HepG2 (cell line): Measurements from ENCODE around the gene SMCO4. TPM values are rescaled to one million over a fixed set of nuclear protein-coding genes. Genes with fewer than 3 reads are reported as not detected.

Experiments
- ATAC-seq: fragments of 200-7000 bp; cut with Tn5 transposase; 3 replicates; pipeline ENCODE4 v1.9.1; 2020; ENCODE audit warnings: mild to moderate bottlenecking, moderate library complexity
- BruUV-seq: library from RNA; stranded (reverse); fragments of 400-500 nt; replicated peaks from 2 replicates; lab custom pipeline; 2021; lab: Mats Ljungman, UMichigan
- CTCF ChIA-PET: fragments of 300-600 bp; formaldehyde crosslinking; extraction: SDS; loops from one replicate; lab custom pipeline; 2021; ENCODE audit warnings: low total read pairs, inconsistent platforms, low intra/inter-chr PET ratio; lab: Yijun Ruan, JAX
- POLR2A ChIA-PET: fragments of 350-600 bp; sonication (Branson Sonifier 250); formaldehyde crosslinking; loops from one replicate; lab custom pipeline; 2020; ENCODE audit warnings: antibody characterized with exemption, inconsistent platforms; lab: Yijun Ruan, JAX
- DNase-seq: peaks from one replicate; pipeline ENCODE4 v3.0.0-alpha.2; 2015; ENCODE audit warnings: low spot score
- FAIRE-seq: peaks from 3 replicates; lab custom pipeline; 2011; peaks lifted over from hg19 to GRCh38; lab: Jason Lieb, UNC
- H2AFZ ChIP-seq: one replicate; pipeline ENCODE4 v1.6.1; 2011; ENCODE audit warnings: low read length, inconsistent platforms
- H3K27ac ChIP-seq: fragments of 300-600 bp; 3 replicates; pipeline ENCODE4 v1.8.0; 2011; ENCODE audit warnings: mixed run types, mild to moderate bottlenecking, mixed read lengths, low read length, inconsistent platforms; ENCODE audit not compliant: insufficient read depth; ENCODE audit errors: extremely low read length
- H3K27me3 ChIP-seq, 2 experiments: fragments of 200-600 bp in 1 of 2; 2 replicates in 1 of 2; 3 replicates in 1 of 2; pipeline versions ENCODE4 v1.6.0 to v1.8.0; 2011; ENCODE audit warnings: low read length in 2 of 2, mild to moderate bottlenecking in 2 of 2, moderate library complexity in 2 of 2, inconsistent platforms in 1 of 2; ENCODE audit not compliant: insufficient read depth in 2 of 2, control insufficient read depth in 1 of 2
- H3K36me3 ChIP-seq, 2 experiments: fragments of 200-600 bp in 1 of 2; replicated peaks in 1 of 2; 2 replicates in 1 of 2; 3 replicates in 1 of 2; pipeline versions ENCODE4 v1.5.1 to v1.8.0; 2011; ENCODE audit warnings: low read length in 2 of 2, inconsistent platforms in 1 of 2; ENCODE audit not compliant: insufficient read depth in 2 of 2, control insufficient read depth in 1 of 2
- H3K4me1 ChIP-seq: 2 replicates; pipeline ENCODE4 v1.5.1; 2012; ENCODE audit warnings: low read length, inconsistent platforms; ENCODE audit not compliant: insufficient read depth
- H3K4me2 ChIP-seq: 2 replicates; pipeline ENCODE4 v1.6.0; 2011; ENCODE audit warnings: low read depth, low read length, inconsistent platforms
- H3K4me3 ChIP-seq, 3 experiments: fragments of 200-600 bp in 1 of 3; sonication (generic), shearing (Covaris generic) in 1 of 3; replicated peaks in 1 of 3; 2 replicates each; pipeline ENCODE4 v1.5.1; 2011 to 2016; ENCODE audit warnings: low read length in 3 of 3, inconsistent platforms in 2 of 3, low read depth in 2 of 3, mild to moderate bottlenecking in 2 of 3, control low read depth in 1 of 3, mixed read lengths in 1 of 3; ENCODE audit not compliant: insufficient read depth in 1 of 3
- H3K79me2 ChIP-seq: one replicate; pipeline ENCODE4 v1.6.1; 2011; ENCODE audit warnings: low read length, inconsistent platforms; ENCODE audit not compliant: insufficient read depth
- H3K9ac ChIP-seq: 2 replicates; pipeline ENCODE4 v1.6.0; 2011; ENCODE audit warnings: mild to moderate bottlenecking, low read depth, low read length, inconsistent platforms; ENCODE audit not compliant: insufficient read depth
- H3K9me3 ChIP-seq: 2 replicates; pipeline ENCODE4 v1.5.1; 2012; ENCODE audit warnings: mild to moderate bottlenecking, low read length
- H4K20me1 ChIP-seq: 2 replicates; pipeline ENCODE4 v1.6.0; 2011; ENCODE audit warnings: inconsistent platforms, mild to moderate bottlenecking, low read length, moderate library complexity; ENCODE audit not compliant: insufficient read depth
- ARID5B ChIP-seq: IDR thresholded peaks from 2 replicates; pipeline ENCODE4 v1.4.0; 2020; ENCODE audit warnings: mild to moderate bottlenecking, missing genetic modification reagents
- BCL6 ChIP-seq: IDR thresholded peaks from 2 replicates; pipeline ENCODE4 v1.6.1; 2016; ENCODE audit warnings: missing genetic modification reagents, missing compliant biosample characterization
- CEBPG ChIP-seq: IDR thresholded peaks from 2 replicates; pipeline ENCODE4 v1.6.1; 2016
- EHMT2 ChIP-seq: fragments of 200-600 bp; sonication (generic); IDR thresholded peaks from 2 replicates; pipeline ENCODE4 v1.7.0; 2017; ENCODE audit warnings: antibody characterized with exemption, low read depth, low read length, borderline replicate concordance
- ETV6 ChIP-seq: sonication (generic); formaldehyde crosslinking; conservative IDR thresholded peaks from 2 replicates; pipeline ENCODE4 v1.4.0; 2020; ENCODE audit warnings: missing genetic modification reagents
- HIC2 ChIP-seq: sonication (generic); formaldehyde crosslinking; IDR thresholded peaks from 2 replicates; pipeline ENCODE4 v1.9.0; 2022; ENCODE audit warnings: low read depth, missing genetic modification reagents
- HOXA7 ChIP-seq: sonication (generic); formaldehyde crosslinking; IDR thresholded peaks from 2 replicates; pipeline ENCODE4 v1.8.1; 2022; ENCODE audit warnings: mild to moderate bottlenecking, missing genetic modification reagents, moderate library complexity
- KLF12 ChIP-seq: sonication (generic); formaldehyde crosslinking; IDR thresholded peaks from 2 replicates; pipeline ENCODE4 v1.4.0; 2020; ENCODE audit warnings: missing genetic modification reagents, borderline replicate concordance
- REPIN1 ChIP-seq: sonication (generic); formaldehyde crosslinking; IDR thresholded peaks from 2 replicates; pipeline ENCODE4 v1.8.0; 2022; ENCODE audit warnings: missing genetic modification reagents, low read depth, mild to moderate bottlenecking, borderline replicate concordance
- SIN3B ChIP-seq: fragments of 150-350 bp; IDR thresholded peaks from 2 replicates; pipeline ENCODE4 v1.6.1; 2014; ENCODE audit warnings: low read length
- STAT5B ChIP-seq: sonication (generic); formaldehyde crosslinking; IDR thresholded peaks from 2 replicates; pipeline ENCODE4 v1.4.0; 2020; ENCODE audit warnings: missing genetic modification reagents
- THYN1 ChIP-seq: sonication (generic); formaldehyde crosslinking; IDR thresholded peaks from 2 replicates; pipeline ENCODE4 v1.8.1; 2023; ENCODE audit warnings: low read depth, mild to moderate bottlenecking, moderate library complexity, missing genetic modification reagents, borderline replicate concordance
- ZNF430 ChIP-seq: sonication (generic); formaldehyde crosslinking; IDR thresholded peaks from 2 replicates; pipeline ENCODE4 v1.9.0; 2021; ENCODE audit warnings: mild to moderate bottlenecking, missing genetic modification reagents
- ZNF563 ChIP-seq: sonication (generic); formaldehyde crosslinking; IDR thresholded peaks from 2 replicates; pipeline ENCODE4 v1.8.0; 2022; ENCODE audit warnings: mild to moderate bottlenecking, moderate library complexity, missing genetic modification reagents
- ZNF569 ChIP-seq: sonication (generic); formaldehyde crosslinking; IDR thresholded peaks from 2 replicates; pipeline ENCODE4 v1.5.0; 2020; ENCODE audit warnings: mild to moderate bottlenecking, missing genetic modification reagents, moderate library complexity, borderline replicate concordance
- WGBS: methylation state at CpG from one replicate; pipeline ENCODE4 v1.1.6; 2017; ENCODE audit warnings: low lambda C conversion rate; 5-methylcytosine and 5-hydroxymethylcytosine counted together
- in situ Hi-C: cut with HindIII; loops from 2 replicates; pipeline ENCODE4 v1.10.0; 2017; ENCODE audit warnings: low pct_unique_long_range_greater_than_20kb; ENCODE audit not compliant: extremely low pct_ligation_motif_present
- intact Hi-C: fragments of 100-400 bp; cut with micrococcal nuclease; formaldehyde crosslinking; loops from one replicate; pipeline ENCODE4 v1.10.0; 2022; ENCODE audit not compliant: unreplicated experiment
- polyA plus RNA-seq, 8 experiments: library from polyadenylated mRNA; depleted of rRNA in 3 of 8; stranded (reverse) in 7 of 8; unstranded in 1 of 8; fragments of >200 nt; fragmentation: Illumina TruSeq in 4 of 8; extraction: Trizol in 4 of 8; gene quantifications; 2 replicates each; pipeline versions ENCODE4 v1.2.1 to v1.2.3, GENCODE V29; 2011 to 2016; ENCODE audit warnings: low read depth in 4 of 8, missing spikeins in 1 of 8, mixed read lengths in 1 of 8; ENCODE audit not compliant: insufficient read depth in 1 of 8
- total RNA-seq, 5 experiments: library from RNA; depleted of rRNA; stranded (reverse); fragments of >200 nt; fragmentation: Illumina TruSeq; extraction: Trizol; gene quantifications; 2 replicates each; pipeline ENCODE4 v1.2.3, GENCODE V29; 2016; ENCODE audit warnings: low read depth in 1 of 5

Gene SMCO4
- total and polyA plus RNA-seq, 2 of the 13 experiments (the other 11 are each of a cell fraction or from before 2014, with no cell fraction given): 10.6 to 28.5 TPM

GRCh38 chr11:93493252-93493897, 49.8 kb downstream of the SMCO4 start (continued):
- TF ChIP-seq SIN3B: no peak
- TF ChIP-seq ZNF430: no peak; the same call in 1 of the 2 replicates
- no peak for TF ChIP-seq STAT5B (CRISPR knock-in tag)

GRCh38 chr11:93492464-93493251, 50.5 kb downstream of the SMCO4 start:
- H2AFZ ChIP-seq: no peak overlapping the region
- ATAC-seq: peak; percentile 82
- peak overlapping the region; percentile 13; the same call in 1 of the 2 replicates for H3K9ac ChIP-seq
- peaks cover 75% of the 10 kb centered on the region for H3K4me1 ChIP-seq
- H3K4me2 ChIP-seq: peak overlapping the region; percentile 79
- no peaks in the 10 kb centered on the region for H3K27me3 ChIP-seq
- peak overlapping the region in 2 of 3 experiments; percentile 1 to 60; a peak in 2 of 6 replicates for H3K4me3 ChIP-seq
- peaks cover 9% of the 10 kb centered on the region; the same call in 1 of the 2 replicates for H4K20me1 ChIP-seq
- no peaks in the 10 kb centered on the region for H3K79me2 ChIP-seq
- intact Hi-C loops: loop anchor here (1.0 kb wide), 1 partner anchor 38 kb away; no protein-coding TSS in a partner anchor
- no peaks in the 10 kb centered on the region for H3K9me3 ChIP-seq
- no TSS peak for BruUV-seq
- peaks cover 1 to 9% of the 10 kb centered on the region in 2 experiments; a peak in 1 of 5 replicates for H3K36me3 ChIP-seq
- in situ Hi-C loops: loop anchor here (5.0 kb wide), 1 partner anchor 35 kb away; no protein-coding TSS in a partner anchor
- 6% methylated on average over 8 of the region's 8 CpGs for WGBS
- FAIRE-seq: no peak
- H3K27ac ChIP-seq: peak overlapping the region; percentile 66
- peak; percentile 80 for DNase-seq
- ChIA-PET POLR2A (interaction anchor here (1.0 to 2.8 kb wide), 7 partner anchors 8 to 249 kb away, joined by 3 to 25 read pairs (median 5); partner anchors contain the start of genes C11orf54, SMCO4 and TAF1D), CTCF (no interaction called here)
- TF ChIP-seq REPIN1 (0 out of 2 replicates have a peak, but pooled peaks have one; percentile 25), ARID5B (CRISPR knock-in tag) (peak; percentile 75), HOXA7 (CRISPR knock-in tag) (no peak), KLF12 (no peak), CEBPG (CRISPR knock-in tag) (peak; percentile 40; the same call in 1 of the 2 replicates), HIC2 (CRISPR knock-in tag) (0 out of 2 replicates have a peak, but pooled peaks have one; percentile 22), THYN1 (no peak), ZNF563 (no peak), ZNF569 (CRISPR knock-in tag) (no peak), EHMT2 (0 out of 2 replicates have a peak, but pooled peaks have one; percentile 76), BCL6 (CRISPR knock-in tag) (peak; percentile 77), ETV6 (no peak)
